Suppressor macrophage (primary cell): ENCODE data around the gene ESPL1.

ENCODE experiments used
- DNase-seq, 4 experiments: peaks; one replicate each; pipeline ENCODE4 v3.0.0-alpha.2; 2020 to 2022
- total RNA-seq, 17 experiments: gene quantifications; one replicate each; lab custom pipeline; 2026; ENCODE audit warnings: mixed read lengths in 6 of 17, inconsistent platforms in 3 of 17; lab: John Stamatoyannopoulos, UW

The ESPL1 gene
- 7.1 to 38.1 (median 16.5) reads per million in 17 experiments for total RNA-seq

DNA sequence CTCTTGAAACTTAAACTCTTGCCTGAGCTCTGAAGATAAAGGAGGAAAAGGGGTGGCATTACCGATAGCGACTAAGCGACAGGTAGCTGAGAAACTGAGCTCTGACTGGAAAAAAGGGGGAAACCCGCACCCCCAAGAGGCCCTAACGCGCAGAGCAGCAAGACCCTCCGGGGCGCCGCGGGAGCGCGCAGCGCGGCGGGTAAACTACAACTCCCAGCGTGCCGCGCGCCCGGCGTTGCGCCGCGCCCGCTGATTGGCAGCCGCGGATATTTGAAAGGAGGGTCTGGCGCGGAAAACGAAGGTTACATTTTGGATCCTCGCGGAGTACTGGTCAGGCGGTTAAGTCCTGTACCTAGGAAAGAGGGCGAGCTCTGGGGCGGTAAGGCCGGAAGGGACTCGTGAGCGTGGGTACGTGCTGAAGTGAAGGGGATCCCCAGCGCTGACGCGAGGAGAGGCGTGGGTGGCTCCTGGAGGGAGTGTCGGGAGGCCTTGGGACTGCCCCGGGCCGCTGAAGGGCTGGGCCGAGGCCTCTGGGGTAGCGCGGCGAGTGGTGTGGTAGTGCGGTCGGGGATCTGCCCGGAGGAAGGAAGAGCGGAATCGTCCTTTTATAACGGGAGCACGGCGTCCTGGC, at the start of gene ESPL1:
Gene ESPL1, plus strand, starts transcription at position 301 of the 631 bp plus-strand sequence. CDS start 468 bp downstream, outside the sequence.
- DNase-seq: peak; percentile 89 to 94 (median 92)

GRCh38 chr12:53218551-53219291, 49.4 kb upstream of the ESPL1 start:
- DNase-seq: no peak

- peak; percentile 92 to 99 (median 94) for DNase-seq
Measured at GRCh38 chr12:53219292-53219955, 48.7 kb upstream of the ESPL1 start.

DNA sequence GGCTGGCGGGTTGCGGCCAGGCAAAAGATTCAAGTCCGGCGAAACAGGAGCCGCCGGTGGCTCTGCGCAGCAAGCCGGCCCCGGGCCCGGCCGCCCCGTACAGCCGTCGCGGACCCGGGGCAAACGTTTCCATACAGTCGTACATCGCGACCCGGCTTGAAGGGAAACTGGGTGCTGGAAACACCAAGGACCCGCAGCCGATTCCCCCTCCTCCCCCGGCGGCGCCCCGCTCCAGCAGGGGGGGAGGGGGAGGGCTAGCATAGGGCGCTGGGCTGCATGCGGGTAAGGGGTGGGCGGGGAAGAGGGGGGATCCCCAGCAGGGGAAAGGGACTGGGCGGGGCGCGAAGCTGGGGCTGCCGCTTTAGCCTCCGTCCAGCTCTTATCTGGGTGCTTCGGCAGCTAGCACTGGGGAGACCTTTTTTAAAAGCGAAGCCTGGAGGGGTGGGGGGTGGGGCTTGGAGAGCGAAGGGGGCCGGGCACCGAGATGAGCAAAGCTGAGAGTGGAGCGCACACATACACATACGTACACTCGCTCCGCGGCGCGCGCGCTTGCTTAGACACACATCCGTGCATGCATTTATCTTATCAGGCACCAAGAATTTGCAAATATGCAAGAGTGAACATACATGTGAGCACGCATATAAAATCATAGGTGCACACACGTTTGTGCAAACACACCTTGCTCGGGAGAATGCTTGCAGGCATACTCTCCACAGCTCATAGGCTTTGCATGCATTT, 48.0 kb upstream of the ESPL1 start:
- peak; percentile 79 to 89 (median 82) for DNase-seq

DNA sequence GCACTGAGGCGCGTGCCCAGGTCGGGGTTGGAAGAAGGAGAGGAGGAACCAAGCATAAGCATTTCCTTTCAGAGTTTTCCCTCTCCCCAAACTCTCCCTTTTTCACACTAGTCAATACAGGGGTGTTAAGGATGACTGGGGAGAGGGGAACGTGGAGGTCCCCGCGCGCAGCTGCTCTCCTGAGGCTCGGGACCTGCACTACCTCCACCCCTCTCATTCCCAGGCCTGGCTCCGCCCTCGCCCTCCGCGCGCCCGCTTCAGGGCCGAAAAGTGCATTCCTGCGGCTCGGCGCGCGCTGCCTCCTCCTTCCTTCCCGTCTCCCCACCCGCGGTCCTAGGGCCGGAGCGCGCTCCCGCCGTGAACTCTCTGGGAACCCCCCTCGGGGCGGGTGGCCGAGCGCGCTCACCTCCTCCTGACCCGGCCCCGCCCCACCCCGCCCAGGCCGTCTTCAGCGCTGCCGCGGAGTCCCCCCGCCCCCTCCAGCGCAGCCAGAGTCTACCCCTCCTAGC, 47.4 kb upstream of the ESPL1 start:
- DNase-seq: peak; percentile 95 to 99 (median 98)

- peak; percentile 69 to 89 (median 76) for DNase-seq
Measured at GRCh38 chr12:53221203-53222080, 46.7 kb upstream of the ESPL1 start.

- no peak for DNase-seq
Measured at GRCh38 chr12:53222170-53222721, 45.9 kb upstream of the ESPL1 start.

- no peak for DNase-seq
Measured at GRCh38 chr12:53222806-53223261, 45.3 kb upstream of the ESPL1 start.

DNA sequence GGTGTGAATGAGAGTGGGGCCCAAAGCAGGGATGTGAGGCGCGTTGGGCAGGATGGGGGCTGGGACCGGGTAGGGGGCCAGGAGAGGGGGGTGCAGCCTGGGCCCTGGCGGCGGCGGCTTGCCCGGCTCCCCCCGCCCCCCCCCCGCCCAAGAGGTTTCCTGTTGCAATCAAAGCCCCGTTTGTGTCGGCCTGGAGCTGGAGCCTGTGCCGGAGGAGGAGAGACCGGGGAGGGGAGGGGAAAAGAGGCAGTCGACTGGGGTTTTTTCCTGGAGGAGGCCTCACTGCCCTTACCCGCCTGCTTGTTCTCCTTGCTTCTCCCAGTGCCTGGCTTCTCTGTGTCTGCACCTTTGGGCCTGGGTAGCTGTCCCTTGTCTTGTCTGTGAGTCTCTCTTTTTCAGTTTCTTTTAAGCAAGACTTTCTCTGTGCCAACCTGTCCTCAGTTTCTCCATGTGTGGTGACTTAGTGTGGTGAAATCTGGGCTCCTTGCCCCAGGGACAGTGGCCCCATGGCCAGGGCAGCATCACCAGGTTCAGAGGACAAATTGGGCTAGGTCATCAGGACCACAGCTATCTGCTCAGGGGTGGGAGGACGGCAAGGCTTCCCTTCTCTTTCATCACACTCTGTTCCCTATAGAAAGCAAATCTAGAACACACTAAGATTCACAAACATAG, 44.6 kb upstream of the ESPL1 start:
- DNase-seq: peak in 3 of 4 experiments; percentile 40 to 64 (median 53)

GRCh38 chr12:53224061-53224896, 43.8 kb upstream of the ESPL1 start:
- DNase-seq: no peak

- DNase-seq: no peak
Measured at GRCh38 chr12:53224897-53225634, 43.0 kb upstream of the ESPL1 start.

DNA sequence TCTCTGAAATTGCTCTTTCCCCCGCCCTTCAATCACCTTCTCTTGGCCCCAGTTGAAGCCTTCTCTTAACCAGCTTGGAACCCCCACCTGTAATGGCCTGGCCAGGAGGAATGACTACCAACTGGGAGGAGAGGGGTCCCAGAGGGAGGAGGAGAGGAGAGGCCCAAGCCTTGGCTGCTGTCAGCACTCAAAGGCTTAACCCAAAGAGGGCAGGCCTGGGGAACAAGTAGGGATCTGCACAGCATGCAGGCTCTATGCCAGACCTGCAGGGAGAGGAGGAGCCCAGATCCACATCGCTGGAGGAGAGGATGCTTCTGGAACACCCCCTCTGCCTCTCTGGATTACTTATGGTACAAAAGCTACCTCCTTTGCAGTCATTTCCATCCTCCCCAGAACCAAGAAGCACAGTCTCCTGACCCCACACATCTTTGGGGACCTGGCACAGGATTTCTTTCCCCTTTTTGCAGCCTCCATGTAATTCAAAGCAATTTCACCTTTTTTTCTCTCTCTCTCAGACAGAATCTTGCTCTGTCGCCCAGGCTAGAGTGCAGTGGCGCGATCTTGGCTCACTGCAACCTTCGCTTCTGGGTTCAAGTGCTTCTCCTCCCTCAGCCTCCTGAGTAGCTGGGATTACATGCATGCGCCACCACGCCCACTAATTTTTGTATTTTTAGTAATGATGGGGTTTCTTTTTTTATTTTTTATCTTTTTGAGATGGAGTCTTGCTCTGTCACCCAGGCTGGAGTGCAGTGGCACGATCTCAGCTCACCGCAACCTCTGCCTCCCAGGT, 42.3 kb upstream of the ESPL1 start:
- no peak for DNase-seq

DNA sequence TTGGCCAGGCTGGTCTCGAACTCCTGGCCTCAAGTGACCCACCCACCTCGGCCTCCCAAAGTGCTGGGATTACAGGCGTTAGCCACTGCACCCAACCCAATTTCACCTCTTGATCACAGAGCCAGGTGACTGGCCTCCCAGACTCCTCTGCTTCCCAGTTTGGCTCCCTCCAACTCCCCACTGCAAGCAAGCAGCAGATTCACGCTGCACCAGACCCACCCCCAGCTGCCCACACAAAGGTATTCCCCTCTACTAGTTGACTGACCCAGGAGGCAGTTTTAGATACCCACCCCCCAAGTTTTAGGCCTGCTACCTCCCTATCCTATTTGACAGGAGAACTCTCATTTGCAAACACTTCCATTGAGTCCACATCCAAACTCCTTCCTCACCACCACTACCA, 41.3 kb upstream of the ESPL1 start:
- no peak for DNase-seq

DNA sequence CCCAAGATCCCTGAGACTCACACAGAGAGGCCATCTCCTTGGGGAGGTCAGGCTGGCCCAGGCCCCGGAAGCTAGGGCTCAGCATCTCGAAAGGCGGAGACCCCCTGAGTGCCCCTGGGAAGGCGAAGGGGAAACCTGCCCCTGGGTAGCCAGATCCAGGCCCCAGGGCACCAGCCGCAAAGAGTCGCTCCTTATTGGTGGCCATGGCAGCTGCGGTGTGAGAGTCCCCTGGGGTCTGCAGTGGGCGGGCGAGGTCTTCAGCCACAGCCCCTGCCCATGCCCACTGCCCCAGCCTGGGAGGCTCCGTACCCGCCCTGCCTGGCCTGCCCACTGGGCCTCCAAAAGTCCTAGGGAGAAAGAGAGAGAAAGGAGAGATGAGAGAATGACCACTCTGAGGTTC, 40.8 kb upstream of the ESPL1 start:
- no peak for DNase-seq

GRCh38 chr12:53227836-53228235, 40.3 kb upstream of the ESPL1 start:
- DNase-seq: peak in 3 of 4 experiments; percentile 53 to 55 (median 53)

- DNase-seq: no peak
Measured at GRCh38 chr12:53229454-53229853, 38.6 kb upstream of the ESPL1 start.

DNA sequence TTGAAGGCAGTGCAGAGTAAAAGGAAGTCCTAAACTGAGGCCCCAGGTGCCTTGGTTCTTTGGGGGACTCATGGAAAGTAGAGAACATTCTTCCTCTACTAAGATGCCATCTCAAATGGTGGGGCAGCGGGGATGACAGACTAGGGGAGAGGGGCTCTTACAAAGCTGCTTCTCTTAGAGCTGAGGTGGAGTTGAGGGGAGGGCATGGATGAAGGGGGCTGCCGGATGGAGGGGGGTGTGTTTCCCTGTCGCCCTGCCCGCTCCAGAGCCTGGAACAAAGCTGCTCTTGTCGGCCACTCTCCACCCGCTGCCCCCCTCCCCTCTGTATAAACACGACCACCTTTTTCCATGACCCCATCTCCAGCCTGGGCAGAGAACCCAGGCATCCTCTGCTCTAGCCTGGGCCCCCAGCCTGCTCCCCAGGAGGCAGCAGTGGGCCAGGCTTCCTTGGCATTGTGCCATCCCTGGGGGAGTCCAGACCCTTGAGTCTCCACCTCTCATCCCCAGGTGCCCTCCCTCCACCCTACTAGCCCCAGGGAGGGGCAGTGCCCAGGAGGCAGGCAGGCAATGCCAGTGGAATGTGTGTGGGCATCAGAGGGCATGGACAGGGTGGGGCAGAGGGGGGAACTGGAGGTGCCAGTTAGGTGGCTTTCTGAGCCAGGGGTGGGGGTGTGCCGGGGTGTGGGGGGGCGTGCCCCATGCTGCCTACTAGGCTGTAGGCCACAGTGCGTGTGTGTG, 37.8 kb upstream of the ESPL1 start:
- no peak for DNase-seq

DNA sequence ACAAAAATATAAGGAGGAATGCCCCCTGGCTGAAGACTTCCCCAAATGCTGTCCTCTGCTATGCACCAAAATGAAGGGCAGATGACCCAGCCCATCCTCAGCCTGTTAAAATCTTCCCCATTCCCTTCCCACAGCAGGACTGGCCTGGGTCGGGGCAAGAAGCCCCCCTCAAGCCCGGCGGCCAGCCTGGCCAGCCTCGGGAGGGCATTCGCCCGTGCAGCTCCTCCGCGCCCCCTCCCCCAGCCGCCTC, 36.5 kb upstream of the ESPL1 start:
- no peak for DNase-seq
